GM12878 (cell line): ENCODE measurements around the gene PLPP1. TPM values are rescaled to one million over a fixed set of nuclear protein-coding genes. Genes with fewer than 3 reads are reported as not detected.

Source experiments
- ATAC-seq: fragments of 200-7000 bp; cut with Tn5 transposase; 3 replicates; pipeline ENCODE4 v1.9.1; 2020; ENCODE audit warnings: mild to moderate bottlenecking, moderate library complexity
- BruUV-seq: library from RNA; stranded (reverse); fragments of 400-500 nt; replicated peaks from 2 replicates; lab custom pipeline; 2021; lab: Mats Ljungman, UMichigan
- CTCF ChIA-PET: fragments of 300-600 bp; sonication (Branson Sonifier 250); formaldehyde crosslinking; extraction: SDS; loops from one replicate; lab custom pipeline; 2021; ENCODE audit warnings: inconsistent platforms; lab: Yijun Ruan, JAX
- POLR2A ChIA-PET: fragments of 350-600 bp; formaldehyde crosslinking; extraction: SDS; loops from one replicate; lab custom pipeline; 2021; ENCODE audit warnings: inconsistent platforms; lab: Charles Lee
- RAD21 ChIA-PET: fragments of 300-600 bp; sonication (Branson Sonifier 250); formaldehyde crosslinking; loops from one replicate; lab custom pipeline; 2023; ENCODE audit warnings: antibody characterized with exemption; ENCODE audit not compliant: unreplicated experiment; lab: Charles Lee
- SMC1A ChIA-PET: fragments of 300-600 bp; sonication (Branson Sonifier 250); formaldehyde crosslinking; loops from one replicate; lab custom pipeline; 2023; ENCODE audit not compliant: unreplicated experiment, uncharacterized antibody; lab: Charles Lee
- DNase-seq: peaks from one replicate; pipeline ENCODE4 v3.0.0-alpha.2; 2011; ENCODE audit warnings: low read depth, low spot score
- FAIRE-seq: peaks from 3 replicates; lab custom pipeline; 2011; peaks lifted over from hg19 to GRCh38; lab: Jason Lieb, UNC
- H2AFZ ChIP-seq: 2 replicates; pipeline ENCODE4 v1.6.0; 2011; ENCODE audit warnings: low read depth, low read length, control low read depth; ENCODE audit not compliant: control insufficient read depth
- H3K27ac ChIP-seq: 2 replicates; pipeline ENCODE4 v1.5.1; 2011; ENCODE audit warnings: control low read depth; ENCODE audit not compliant: control insufficient read depth, insufficient read depth
- H3K27me3 ChIP-seq, 2 experiments: replicated peaks in 1 of 2; 2 replicates each; pipeline versions ENCODE4 v1.6.0 to v1.6.1; 2011; ENCODE audit warnings: low read length in 1 of 2; ENCODE audit not compliant: control insufficient read depth in 2 of 2, insufficient read depth in 2 of 2
- H3K36me3 ChIP-seq, 2 experiments: 2 replicates each; pipeline ENCODE4 v1.5.1; 2011; ENCODE audit warnings: low read length in 1 of 2; ENCODE audit not compliant: control insufficient read depth in 2 of 2, insufficient read depth in 2 of 2
- H3K4me1 ChIP-seq: 2 replicates; pipeline ENCODE4 v1.6.1; 2011; ENCODE audit warnings: mild to moderate bottlenecking, low read length, moderate library complexity, mixed read lengths; ENCODE audit not compliant: control insufficient read depth, insufficient read depth
- H3K4me2 ChIP-seq: 2 replicates; pipeline ENCODE4 v1.6.0; 2011; ENCODE audit warnings: control low read depth; ENCODE audit not compliant: control insufficient read depth, insufficient read depth
- H3K4me3 ChIP-seq: fragments of 200-600 bp; sonication (generic); 2 replicates; pipeline ENCODE4 v1.5.1; 2016
- H3K79me2 ChIP-seq: 2 replicates; pipeline ENCODE4 v1.6.0; 2011; ENCODE audit warnings: low read length; ENCODE audit not compliant: control insufficient read depth, insufficient read depth
- H3K9ac ChIP-seq: 2 replicates; pipeline ENCODE4 v1.8.0; 2011; ENCODE audit warnings: low read length, control low read depth, mixed read lengths; ENCODE audit not compliant: control insufficient read depth, insufficient read depth
- H3K9me3 ChIP-seq: replicated peaks from 3 replicates; pipeline ENCODE4 v1.5.1; 2011; ENCODE audit warnings: mild to moderate bottlenecking, low read length; ENCODE audit not compliant: control insufficient read depth, insufficient read depth
- H4K20me1 ChIP-seq: 2 replicates; pipeline ENCODE4 v1.6.0; 2011; ENCODE audit not compliant: control insufficient read depth, insufficient read depth
- CHD4 ChIP-seq: fragments of 200-600 bp; sonication (generic); IDR thresholded peaks from 2 replicates; pipeline ENCODE4 v1.6.1; 2016; ENCODE audit warnings: mild to moderate bottlenecking
- IKZF1 ChIP-seq: fragments of 450-650 bp; conservative IDR thresholded peaks from 2 replicates; pipeline ENCODE4 v1.6.1; 2017; ENCODE audit warnings: antibody characterized with exemption, mild to moderate bottlenecking
- JUND ChIP-seq: IDR thresholded peaks from 2 replicates; pipeline ENCODE4 v1.6.1; 2012; ENCODE audit warnings: low read depth, mild to moderate bottlenecking, low read length, improper control_type of control experiment, moderate library complexity
- NFIC ChIP-seq: IDR thresholded peaks from 2 replicates; pipeline ENCODE4 v1.6.1; 2012; ENCODE audit warnings: low read depth, mild to moderate bottlenecking, inconsistent platforms, low read length, moderate library complexity
- NRF1 ChIP-seq: conservative IDR thresholded peaks from 2 replicates; pipeline ENCODE4 v1.6.1; 2011; ENCODE audit warnings: mild to moderate bottlenecking, low read depth, low read length, improper control_type of control experiment
- RAD51 ChIP-seq: fragments of 450-650 bp; IDR thresholded peaks from 2 replicates; pipeline ENCODE4 v1.6.1; 2016; ENCODE audit warnings: moderate library complexity, mild to moderate bottlenecking, inconsistent platforms
- RFX5 ChIP-seq: IDR thresholded peaks from 2 replicates; pipeline ENCODE4 v1.6.1; 2011; ENCODE audit warnings: low read depth, low read length, improper control_type of control experiment
- SIX5 ChIP-seq: IDR thresholded peaks from 2 replicates; pipeline ENCODE4 v1.6.1; 2011; ENCODE audit warnings: mild to moderate bottlenecking, low read depth, low read length, moderate library complexity; ENCODE audit not compliant: severe bottlenecking
- SMAD5 ChIP-seq: IDR thresholded peaks from 2 replicates; pipeline ENCODE4 v1.6.1; 2016; ENCODE audit warnings: antibody characterized with exemption, low read depth
- SMC3 ChIP-seq: IDR thresholded peaks from 2 replicates; pipeline ENCODE4 v1.6.1; 2011; ENCODE audit warnings: low read length, improper control_type of control experiment, borderline replicate concordance
- SP1 ChIP-seq: IDR thresholded peaks from one replicate; pipeline ENCODE4 v1.6.1; 2011; ENCODE audit warnings: low read depth, low read length
- TARDBP ChIP-seq: IDR thresholded peaks from 2 replicates; pipeline ENCODE4 v1.6.1; 2016; ENCODE audit warnings: borderline replicate concordance
- YY1 ChIP-seq: IDR thresholded peaks from 2 replicates; pipeline ENCODE4 v1.6.1; 2011; ENCODE audit warnings: low read depth, mild to moderate bottlenecking, low read length
- ZBED1 ChIP-seq: IDR thresholded peaks from 2 replicates; pipeline ENCODE4 v1.6.1; 2016; ENCODE audit warnings: borderline replicate concordance
- WGBS: methylation state at CpG from one replicate; pipeline ENCODE4 v1.1.6; 2016; ENCODE audit warnings: low lambda C conversion rate; ENCODE audit not compliant: insufficient replicate concordance, insufficient coverage; ENCODE audit errors: missing lambda C conversion rate; 5-methylcytosine and 5-hydroxymethylcytosine counted together
- in situ Hi-C: fragments of 300-500 bp; cut with MboI; formaldehyde crosslinking; loops from 9 replicates; pipeline ENCODE4 v1.14.3; 2018; ENCODE audit warnings: mixed read lengths
- intact Hi-C: fragments of 100-400 bp; cut with micrococcal nuclease; formaldehyde crosslinking; loops from one replicate; pipeline ENCODE4 v1.14.2; 2022; ENCODE audit not compliant: unreplicated experiment
- polyA plus RNA-seq, 11 experiments: library from polyadenylated mRNA; depleted of rRNA in 4 of 11; unstranded in 6 of 11; stranded (reverse) in 5 of 11; fragments of >200 nt; fragmentation: Nextera tagmentation in 4 of 11; fragmentation: Illumina TruSeq in 1 of 11; extraction: Ambion mirVana in 4 of 11; extraction: Trizol in 1 of 11; gene quantifications; 1 replicate in 1 of 11; 2 replicates in 10 of 11; pipeline versions ENCODE4 v1.2.1 to v1.2.3, GENCODE V29; 2011 to 2016; ENCODE audit warnings: inconsistent platforms in 2 of 11, missing spikeins in 2 of 11, low read depth in 1 of 11
- total RNA-seq, 4 experiments: library from RNA; depleted of rRNA in 3 of 4; stranded (reverse); fragments of >200 nt in 3 of 4; fragmentation: Illumina TruSeq in 1 of 4; extraction: Trizol in 1 of 4; gene quantifications; 2 replicates each; pipeline versions ENCODE4 v1.2.1 to v1.2.3, GENCODE V29; 2013 to 2021
- TF ChIP-seq, protein P1 (sequence below): fragments of 150-350 bp; IDR thresholded peaks from 2 replicates; pipeline ENCODE4 v1.6.1; 2014; ENCODE audit warnings: mild to moderate bottlenecking, low read depth, low read length
- TF ChIP-seq, protein P2 (sequence below): IDR thresholded peaks from 2 replicates; pipeline ENCODE4 v1.6.1; 2012; ENCODE audit warnings: low read length, inconsistent platforms
- TF ChIP-seq, protein P3 (sequence below): IDR thresholded peaks from 2 replicates; pipeline ENCODE4 v1.6.1; 2012; ENCODE audit warnings: improper control_type of control experiment, low read depth, low read length; ENCODE audit not compliant: insufficient replicate concordance

The PLPP1 gene
- total and polyA plus RNA-seq, 10 of the 15 experiments (the other 5 are each of a cell fraction or from before 2014, with no cell fraction given) = 3.0 to 11.3 (median 8.1) TPM

DNA sequence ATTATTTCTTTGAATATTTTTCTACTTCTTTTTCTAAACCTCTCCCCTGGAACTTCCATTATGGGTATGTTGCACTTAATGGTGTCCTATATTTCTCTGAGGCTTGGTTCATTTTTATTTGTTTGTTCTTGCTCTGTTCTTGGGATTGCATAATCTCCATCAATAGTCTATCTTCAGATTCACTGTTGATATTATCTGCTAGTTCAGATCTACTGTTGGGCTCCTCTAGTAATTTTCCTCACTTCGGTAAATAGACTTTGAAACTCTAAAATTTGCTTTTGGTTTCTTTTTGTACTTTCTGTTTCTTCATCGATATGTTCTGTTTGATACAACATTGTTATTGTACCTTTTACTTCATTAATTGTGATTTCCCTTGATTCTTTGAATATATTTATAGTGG lies 150.7 kb downstream of the PLPP1 start:
- Histone ChIP-seq H3K27me3 (no peaks in the 10 kb centered on the region), H3K9ac (no peak overlapping the region), H3K4me3 (no peak overlapping the region), H2AFZ (no peak overlapping the region), H3K36me3 (peaks cover 5 to 32% of the 10 kb centered on the region in 2 experiments), H3K4me2 (no peak overlapping the region), H3K79me2 (no peaks in the 10 kb centered on the region), H3K9me3 (peaks cover 12% of the 10 kb centered on the region; the same call in 2 of the 3 replicates), H3K27ac (no peak overlapping the region), H3K4me1 (no peaks in the 10 kb centered on the region), H4K20me1 (no peaks in the 10 kb centered on the region)
- POLR2A ChIA-PET = no interaction called here
- WGBS = 96% methylated on average over 2 of the region's 2 CpGs
- RAD21 ChIA-PET = no interaction called here
- in situ Hi-C loops = no loop called here
- intact Hi-C loops = no loop called here
- FAIRE-seq = no peak
- no TSS peak for BruUV-seq
- ATAC-seq = no peak
- SMC1A ChIA-PET = no interaction called here
- no peak for DNase-seq
- CTCF ChIA-PET = no interaction called here
- TF ChIP-seq, protein P1, sequence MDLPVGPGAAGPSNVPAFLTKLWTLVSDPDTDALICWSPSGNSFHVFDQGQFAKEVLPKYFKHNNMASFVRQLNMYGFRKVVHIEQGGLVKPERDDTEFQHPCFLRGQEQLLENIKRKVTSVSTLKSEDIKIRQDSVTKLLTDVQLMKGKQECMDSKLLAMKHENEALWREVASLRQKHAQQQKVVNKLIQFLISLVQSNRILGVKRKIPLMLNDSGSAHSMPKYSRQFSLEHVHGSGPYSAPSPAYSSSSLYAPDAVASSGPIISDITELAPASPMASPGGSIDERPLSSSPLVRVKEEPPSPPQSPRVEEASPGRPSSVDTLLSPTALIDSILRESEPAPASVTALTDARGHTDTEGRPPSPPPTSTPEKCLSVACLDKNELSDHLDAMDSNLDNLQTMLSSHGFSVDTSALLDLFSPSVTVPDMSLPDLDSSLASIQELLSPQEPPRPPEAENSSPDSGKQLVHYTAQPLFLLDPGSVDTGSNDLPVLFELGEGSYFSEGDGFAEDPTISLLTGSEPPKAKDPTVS = no peak
- TF ChIP-seq, protein P2, sequence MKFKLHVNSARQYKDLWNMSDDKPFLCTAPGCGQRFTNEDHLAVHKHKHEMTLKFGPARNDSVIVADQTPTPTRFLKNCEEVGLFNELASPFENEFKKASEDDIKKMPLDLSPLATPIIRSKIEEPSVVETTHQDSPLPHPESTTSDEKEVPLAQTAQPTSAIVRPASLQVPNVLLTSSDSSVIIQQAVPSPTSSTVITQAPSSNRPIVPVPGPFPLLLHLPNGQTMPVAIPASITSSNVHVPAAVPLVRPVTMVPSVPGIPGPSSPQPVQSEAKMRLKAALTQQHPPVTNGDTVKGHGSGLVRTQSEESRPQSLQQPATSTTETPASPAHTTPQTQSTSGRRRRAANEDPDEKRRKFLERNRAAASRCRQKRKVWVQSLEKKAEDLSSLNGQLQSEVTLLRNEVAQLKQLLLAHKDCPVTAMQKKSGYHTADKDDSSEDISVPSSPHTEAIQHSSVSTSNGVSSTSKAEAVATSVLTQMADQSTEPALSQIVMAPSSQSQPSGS = no peak
- no peak for TF ChIP-seq RAD51
- no peak for TF ChIP-seq IKZF1
- TF ChIP-seq NRF1 = no peak
- no peak for TF ChIP-seq CHD4
- TF ChIP-seq TARDBP = no peak
- TF ChIP-seq SMC3 = no peak
- TF ChIP-seq ZBED1 = no peak
- TF ChIP-seq, protein P3, sequence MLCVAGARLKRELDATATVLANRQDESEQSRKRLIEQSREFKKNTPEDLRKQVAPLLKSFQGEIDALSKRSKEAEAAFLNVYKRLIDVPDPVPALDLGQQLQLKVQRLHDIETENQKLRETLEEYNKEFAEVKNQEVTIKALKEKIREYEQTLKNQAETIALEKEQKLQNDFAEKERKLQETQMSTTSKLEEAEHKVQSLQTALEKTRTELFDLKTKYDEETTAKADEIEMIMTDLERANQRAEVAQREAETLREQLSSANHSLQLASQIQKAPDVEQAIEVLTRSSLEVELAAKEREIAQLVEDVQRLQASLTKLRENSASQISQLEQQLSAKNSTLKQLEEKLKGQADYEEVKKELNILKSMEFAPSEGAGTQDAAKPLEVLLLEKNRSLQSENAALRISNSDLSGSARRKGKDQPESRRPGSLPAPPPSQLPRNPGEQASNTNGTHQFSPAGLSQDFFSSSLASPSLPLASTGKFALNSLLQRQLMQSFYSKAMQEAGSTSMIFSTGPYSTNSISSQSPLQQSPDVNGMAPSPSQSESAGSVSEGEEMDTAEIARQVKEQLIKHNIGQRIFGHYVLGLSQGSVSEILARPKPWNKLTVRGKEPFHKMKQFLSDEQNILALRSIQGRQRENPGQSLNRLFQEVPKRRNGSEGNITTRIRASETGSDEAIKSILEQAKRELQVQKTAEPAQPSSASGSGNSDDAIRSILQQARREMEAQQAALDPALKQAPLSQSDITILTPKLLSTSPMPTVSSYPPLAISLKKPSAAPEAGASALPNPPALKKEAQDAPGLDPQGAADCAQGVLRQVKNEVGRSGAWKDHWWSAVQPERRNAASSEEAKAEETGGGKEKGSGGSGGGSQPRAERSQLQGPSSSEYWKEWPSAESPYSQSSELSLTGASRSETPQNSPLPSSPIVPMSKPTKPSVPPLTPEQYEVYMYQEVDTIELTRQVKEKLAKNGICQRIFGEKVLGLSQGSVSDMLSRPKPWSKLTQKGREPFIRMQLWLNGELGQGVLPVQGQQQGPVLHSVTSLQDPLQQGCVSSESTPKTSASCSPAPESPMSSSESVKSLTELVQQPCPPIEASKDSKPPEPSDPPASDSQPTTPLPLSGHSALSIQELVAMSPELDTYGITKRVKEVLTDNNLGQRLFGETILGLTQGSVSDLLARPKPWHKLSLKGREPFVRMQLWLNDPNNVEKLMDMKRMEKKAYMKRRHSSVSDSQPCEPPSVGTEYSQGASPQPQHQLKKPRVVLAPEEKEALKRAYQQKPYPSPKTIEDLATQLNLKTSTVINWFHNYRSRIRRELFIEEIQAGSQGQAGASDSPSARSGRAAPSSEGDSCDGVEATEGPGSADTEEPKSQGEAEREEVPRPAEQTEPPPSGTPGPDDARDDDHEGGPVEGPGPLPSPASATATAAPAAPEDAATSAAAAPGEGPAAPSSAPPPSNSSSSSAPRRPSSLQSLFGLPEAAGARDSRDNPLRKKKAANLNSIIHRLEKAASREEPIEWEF = no peak
- no peak for TF ChIP-seq SIX5
- no peak for TF ChIP-seq RFX5
- TF ChIP-seq YY1 = no peak
- no peak for TF ChIP-seq JUND
- no peak for TF ChIP-seq NFIC
- TF ChIP-seq SP1 = no peak
- no peak for TF ChIP-seq SMAD5
